ENCODE data around the gene SERF1B. TPM values are rescaled to one million over a fixed set of nuclear protein-coding genes. Genes with fewer than 3 reads are reported as not detected.
"Not testable (repeated sequence)": the region's sequence is repeated elsewhere in the genome, so short reads cannot be mapped to it uniquely, and the experiment has no call there.

Gene SERF1B
- total RNA-seq, 1 experiment from 2014 or later: 49.3 TPM

DNA sequence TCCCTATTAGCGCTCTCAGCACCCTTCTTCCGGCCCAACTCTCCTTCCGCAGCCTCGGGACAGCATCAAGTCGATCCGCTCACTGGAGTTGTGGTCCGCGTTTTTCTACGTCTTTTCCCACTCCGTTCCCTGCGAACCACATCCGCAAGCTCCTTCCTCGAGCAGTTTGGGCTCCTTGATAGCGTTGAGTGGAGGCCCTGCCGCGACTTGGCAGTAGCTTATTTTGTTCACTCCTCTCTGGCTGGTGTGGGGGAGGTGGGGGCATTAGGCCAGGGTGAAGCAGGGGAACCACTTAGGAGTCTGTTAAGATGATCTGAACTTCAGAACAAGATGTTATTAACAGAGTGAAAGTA, 24.7 kb downstream of the SERF1B start:
- H3K4me3 ChIP-seq (ENCODE audit: low read depth in 2 of 2, low read length in 2 of 2); H3K27me3 ChIP-seq (ENCODE audit: control insufficient read depth, insufficient read depth, low read length); H3K4me1 ChIP-seq (ENCODE audit: control insufficient read depth, insufficient read depth, low read length); intact Hi-C loops (cut with micrococcal nuclease; ENCODE audit: unreplicated experiment); H3K9me3 ChIP-seq (ENCODE audit: control insufficient read depth, insufficient read depth, low read depth, low read length); CTCF ChIA-PET; H3K36me3 ChIP-seq (ENCODE audit: control insufficient read depth, insufficient read depth, low read length); in situ Hi-C loops (cut with HindIII; ENCODE audit: low pct_unique_long_range_greater_than_20kb, low sequenced_read_pairs); H3K27ac ChIP-seq (ENCODE audit: low read length); POLR2A ChIA-PET; BruUV-seq (replicated peaks); DNase-seq (ENCODE audit: low read depth, low spot score): not testable (repeated sequence)
- ATAC-seq: peak; percentile 67

GRCh38 chr5:70056289-70056942, 31.4 kb downstream of the SERF1B start:
- H3K4me1 ChIP-seq (ENCODE audit: control insufficient read depth, insufficient read depth, low read length); CTCF ChIA-PET; H3K4me3 ChIP-seq (ENCODE audit: low read depth in 2 of 2, low read length in 2 of 2); H3K27me3 ChIP-seq (ENCODE audit: control insufficient read depth, insufficient read depth, low read length); DNase-seq (ENCODE audit: low read depth, low spot score); H3K36me3 ChIP-seq (ENCODE audit: control insufficient read depth, insufficient read depth, low read length); H3K27ac ChIP-seq (ENCODE audit: low read length); ATAC-seq; in situ Hi-C loops (cut with HindIII; ENCODE audit: low pct_unique_long_range_greater_than_20kb, low sequenced_read_pairs); H3K9me3 ChIP-seq (ENCODE audit: control insufficient read depth, insufficient read depth, low read depth, low read length); POLR2A ChIA-PET; intact Hi-C loops (cut with micrococcal nuclease; ENCODE audit: unreplicated experiment); BruUV-seq (replicated peaks): not testable (repeated sequence)

GRCh38 chr5:70057140-70057539, 32.1 kb downstream of the SERF1B start:
- H3K9me3 ChIP-seq (ENCODE audit: control insufficient read depth, insufficient read depth, low read depth, low read length); H3K36me3 ChIP-seq (ENCODE audit: control insufficient read depth, insufficient read depth, low read length); H3K27ac ChIP-seq (ENCODE audit: low read length); in situ Hi-C loops (cut with HindIII; ENCODE audit: low pct_unique_long_range_greater_than_20kb, low sequenced_read_pairs); BruUV-seq (replicated peaks); DNase-seq (ENCODE audit: low read depth, low spot score); ATAC-seq; CTCF ChIA-PET; H3K4me1 ChIP-seq (ENCODE audit: control insufficient read depth, insufficient read depth, low read length); intact Hi-C loops (cut with micrococcal nuclease; ENCODE audit: unreplicated experiment); H3K27me3 ChIP-seq (ENCODE audit: control insufficient read depth, insufficient read depth, low read length); H3K4me3 ChIP-seq (ENCODE audit: low read depth in 2 of 2, low read length in 2 of 2); POLR2A ChIA-PET: not testable (repeated sequence)

GRCh38 chr5:70077632-70078031, 52.6 kb downstream of the SERF1B start:
- POLR2A ChIA-PET; H3K27ac ChIP-seq (ENCODE audit: low read length); in situ Hi-C loops (cut with HindIII; ENCODE audit: low pct_unique_long_range_greater_than_20kb, low sequenced_read_pairs); H3K4me3 ChIP-seq (ENCODE audit: low read depth in 2 of 2, low read length in 2 of 2); intact Hi-C loops (cut with micrococcal nuclease; ENCODE audit: unreplicated experiment); H3K36me3 ChIP-seq (ENCODE audit: control insufficient read depth, insufficient read depth, low read length); H3K4me1 ChIP-seq (ENCODE audit: control insufficient read depth, insufficient read depth, low read length); BruUV-seq (replicated peaks); H3K9me3 ChIP-seq (ENCODE audit: control insufficient read depth, insufficient read depth, low read depth, low read length); H3K27me3 ChIP-seq (ENCODE audit: control insufficient read depth, insufficient read depth, low read length); CTCF ChIA-PET; DNase-seq (ENCODE audit: low read depth, low spot score); ATAC-seq: not testable (repeated sequence)

- CTCF ChIA-PET, POLR2A ChIA-PET: not testable (repeated sequence)
Observed at GRCh38 chr5:70088907-70089464, 63.9 kb downstream of the SERF1B start.

DNA sequence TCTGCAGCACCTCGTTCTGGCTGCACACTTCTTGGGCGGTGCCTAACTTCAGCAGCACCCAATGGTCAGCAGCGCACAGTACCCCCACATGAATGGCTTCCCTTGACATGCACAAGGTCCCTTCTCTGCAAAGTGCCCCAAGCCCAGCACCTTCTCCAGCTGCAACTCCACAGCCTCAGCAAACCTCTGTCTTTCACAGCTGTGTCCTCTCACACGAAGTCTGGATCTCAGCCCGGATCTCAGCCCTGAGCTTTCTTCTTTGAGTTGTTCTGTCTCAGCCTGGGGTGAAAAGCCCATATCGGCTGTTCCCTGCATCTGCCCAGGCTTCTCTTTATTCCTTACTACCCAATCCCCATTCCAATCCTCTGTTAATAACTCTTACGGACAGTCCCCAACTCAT, 66.7 kb downstream of the SERF1B start:
- intact Hi-C loops (cut with micrococcal nuclease; ENCODE audit: unreplicated experiment); CTCF ChIA-PET; H3K27ac ChIP-seq (ENCODE audit: low read length); H3K4me3 ChIP-seq (ENCODE audit: low read depth in 2 of 2, low read length in 2 of 2); H3K9me3 ChIP-seq (ENCODE audit: control insufficient read depth, insufficient read depth, low read depth, low read length); DNase-seq (ENCODE audit: low read depth, low spot score); BruUV-seq (replicated peaks); H3K27me3 ChIP-seq (ENCODE audit: control insufficient read depth, insufficient read depth, low read length); H3K4me1 ChIP-seq (ENCODE audit: control insufficient read depth, insufficient read depth, low read length); in situ Hi-C loops (cut with HindIII; ENCODE audit: low pct_unique_long_range_greater_than_20kb, low sequenced_read_pairs); H3K36me3 ChIP-seq (ENCODE audit: control insufficient read depth, insufficient read depth, low read length); POLR2A ChIA-PET; ATAC-seq: not testable (repeated sequence)

More at GRCh38 chr5:70088907-70089464, 63.9 kb downstream of the SERF1B start:
- BruUV-seq (replicated peaks); ATAC-seq; H3K9me3 ChIP-seq (ENCODE audit: control insufficient read depth, insufficient read depth, low read depth, low read length); intact Hi-C loops (cut with micrococcal nuclease; ENCODE audit: unreplicated experiment); H3K27me3 ChIP-seq (ENCODE audit: control insufficient read depth, insufficient read depth, low read length); H3K4me3 ChIP-seq (ENCODE audit: low read depth in 2 of 2, low read length in 2 of 2); H3K36me3 ChIP-seq (ENCODE audit: control insufficient read depth, insufficient read depth, low read length); in situ Hi-C loops (cut with HindIII; ENCODE audit: low pct_unique_long_range_greater_than_20kb, low sequenced_read_pairs); DNase-seq (ENCODE audit: low read depth, low spot score); H3K4me1 ChIP-seq (ENCODE audit: control insufficient read depth, insufficient read depth, low read length); H3K27ac ChIP-seq (ENCODE audit: low read length): not testable (repeated sequence)

Data from Panc1 (cell line).